Hematopoietic multipotent progenitor cell treated with erythropoietin and hydrocortisone succinate and interleukin-3 and kit ligand, for 15 days (in vitro differentiated cells): Measurements from ENCODE around the gene MTFR2.

Experiments used
- DNase-seq: peaks from one replicate; pipeline ENCODE4 v3.0.0-alpha.2; 2015; ENCODE audit warnings: low spot score

The MTFR2 gene

GRCh38 chr6:136184738-136185137 is 65.4 kb downstream of the MTFR2 start:
- no peak for DNase-seq

GRCh38 chr6:136181861-136182260 is 68.2 kb downstream of the MTFR2 start:
- DNase-seq = no peak

- no peak for DNase-seq
Measured at GRCh38 chr6:136181512-136181833, 68.6 kb downstream of the MTFR2 start.
